GM12892 (cell line): ENCODE data around the gene THAP4.

Source experiments
- DNase-seq: peaks from one replicate; pipeline ENCODE4 v3.0.0; 2011; ENCODE audit not compliant: insufficient read length
- FAIRE-seq: peaks from 2 replicates; lab custom pipeline; 2011; peaks lifted over from hg19 to GRCh38; lab: Jason Lieb, UNC
- POLR2A ChIP-seq: IDR thresholded peaks from 2 replicates; pipeline ENCODE4 v1.6.1; 2011; ENCODE audit warnings: low read depth, low read length, control low read depth
- POLR2AphosphoS5 ChIP-seq: IDR thresholded peaks from 2 replicates; pipeline ENCODE4 v1.6.1; 2011; ENCODE audit warnings: low read depth, low read length, control low read depth
- TAF1 ChIP-seq: IDR thresholded peaks from 2 replicates; pipeline ENCODE4 v1.6.1; 2011; ENCODE audit warnings: low read depth, mild to moderate bottlenecking, control low read depth, low read length, borderline replicate concordance

Gene THAP4

GRCh38 chr2:241632478-241633325 lies 4.3 kb downstream of the THAP4 start:
- FAIRE-seq (no peak), DNase-seq (no peak)
- no peak for TF ChIP-seq TAF1

GRCh38 chr2:241629762-241630435 lies 7.1 kb downstream of the THAP4 start:
- DNase-seq (no peak), FAIRE-seq (no peak)
- TF ChIP-seq POLR2A: no peak
- no peak for TF ChIP-seq TAF1
- TF ChIP-seq POLR2AphosphoS5: no peak

- FAIRE-seq (no peak), DNase-seq (no peak)
- TF ChIP-seq POLR2AphosphoS5: no peak
- TF ChIP-seq POLR2A: no peak
- TF ChIP-seq TAF1: no peak
Measured at GRCh38 chr2:241627675-241628074, 9.3 kb downstream of the THAP4 start.

- DNase-seq (no peak), FAIRE-seq (no peak)
- TF ChIP-seq TAF1 (no peak), POLR2A (no peak), POLR2AphosphoS5 (no peak)
Measured at GRCh38 chr2:241620419-241620769, 16.6 kb downstream of the THAP4 start.

- no peak for TF ChIP-seq TAF1
- TF ChIP-seq POLR2A: no peak
- no peak for TF ChIP-seq POLR2AphosphoS5
- FAIRE-seq (no peak), DNase-seq (no peak)
Measured at GRCh38 chr2:241619597-241620418, 17.1 kb downstream of the THAP4 start.

GRCh38 chr2:241618829-241619228 lies 18.1 kb downstream of the THAP4 start:
- DNase-seq (no peak), FAIRE-seq (no peak)
- TF ChIP-seq TAF1 (no peak), POLR2AphosphoS5 (no peak), POLR2A (no peak)

- no peak for DNase-seq
- no peak for TF ChIP-seq POLR2A
- no peak for TF ChIP-seq TAF1
- TF ChIP-seq POLR2AphosphoS5: no peak
- FAIRE-seq: no peak
Measured at GRCh38 chr2:241618296-241618805, 18.6 kb downstream of the THAP4 start.

- DNase-seq: no peak
- peak; percentile 94 for FAIRE-seq
- TF ChIP-seq TAF1 (no peak), POLR2A (peak; percentile 47; the same call in 1 of the 2 replicates), POLR2AphosphoS5 (0 out of 2 replicates have a peak, but pooled peaks have one; percentile 24)
Measured at GRCh38 chr2:241617431-241618154, 19.4 kb downstream of the THAP4 start.

- DNase-seq (no peak), FAIRE-seq (no peak)
- no peak for TF ChIP-seq POLR2A
Measured at GRCh38 chr2:241616168-241617125, 20.5 kb downstream of the THAP4 start.

GRCh38 chr2:241615522-241616052 lies 21.4 kb downstream of the THAP4 start:
- DNase-seq (no peak), FAIRE-seq (no peak)
- TF ChIP-seq TAF1 (no peak), POLR2A (no peak), POLR2AphosphoS5 (no peak)
